ENCODE results near the gene CAMK2D.

CAMK2D gene

DNA sequence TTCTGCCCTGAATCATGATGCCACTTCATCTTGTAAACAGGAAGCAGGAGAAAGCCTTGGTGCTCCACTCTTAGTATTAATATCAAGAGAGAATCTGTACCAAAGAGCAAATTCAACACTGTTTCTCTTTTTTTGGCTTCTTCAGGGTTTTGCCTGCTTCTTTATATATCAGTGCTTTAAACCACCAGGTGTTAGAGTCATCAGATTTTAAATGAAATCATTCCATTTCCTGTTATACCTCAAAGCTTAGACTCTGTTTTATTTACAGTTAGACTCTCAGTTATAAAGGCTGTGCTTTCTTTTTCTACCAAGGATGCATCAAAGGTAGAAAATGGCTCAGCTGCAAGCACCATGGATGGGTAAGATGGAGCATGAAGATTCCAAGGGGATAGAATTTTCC, 350.9 kb downstream of the CAMK2D start:
- Histone ChIP-seq H3K4me1 (ENCODE audit: control insufficient read depth in 1 of 2, insufficient read depth in 2 of 2, low read length in 2 of 2) (no peaks in the 10 kb centered on the region), H3K9ac (ENCODE audit: low read depth in 1 of 2, low read length in 2 of 2) (no peak overlapping the region), H3K36me3 (ENCODE audit: control insufficient read depth in 1 of 2, insufficient read depth in 2 of 2, low read length in 2 of 2) (no peaks in the 10 kb centered on the region), H3K9me3 (ENCODE audit: control insufficient read depth in 1 of 2, low read length in 2 of 2) (no peaks in the 10 kb centered on the region), H3K4me3 (ENCODE audit: low read depth in 1 of 2, low read length in 2 of 2) (no peak overlapping the region), H3K27me3 (ENCODE audit: control insufficient read depth in 1 of 2, insufficient read depth in 2 of 2, low read length in 2 of 2) (no peaks in the 10 kb centered on the region), H3K27ac (ENCODE audit: low read depth, low read length) (no peak overlapping the region)

DNA sequence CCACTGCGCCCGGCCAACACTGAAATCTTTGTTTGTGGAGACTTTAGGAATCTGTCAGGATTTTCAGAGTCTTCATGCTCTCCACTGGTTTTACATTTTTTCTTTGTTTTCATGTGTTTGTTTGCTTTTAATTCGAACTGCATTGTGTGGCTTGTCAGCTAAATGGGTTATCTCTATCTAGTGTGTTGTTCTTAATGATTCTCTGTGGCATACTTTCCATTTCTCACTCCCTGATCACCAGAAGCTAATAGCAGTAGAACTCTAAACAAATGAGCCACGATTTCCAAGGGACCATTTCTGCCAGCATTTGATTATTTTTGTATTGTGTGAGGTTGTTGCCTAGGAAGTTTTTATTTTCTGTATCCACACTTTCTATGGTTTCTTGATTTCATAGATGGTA, 352.4 kb downstream of the CAMK2D start:
- no peak overlapping the region for H3K9ac ChIP-seq (ENCODE audit: low read depth in 1 of 2, low read length in 2 of 2)
- no peak overlapping the region for H3K4me3 ChIP-seq (ENCODE audit: low read depth in 1 of 2, low read length in 2 of 2)
- H3K27me3 ChIP-seq (ENCODE audit: control insufficient read depth in 1 of 2, insufficient read depth in 2 of 2, low read length in 2 of 2): no peaks in the 10 kb centered on the region
- no peaks in the 10 kb centered on the region for H3K9me3 ChIP-seq (ENCODE audit: control insufficient read depth in 1 of 2, low read length in 2 of 2)
- H3K4me1 ChIP-seq (ENCODE audit: control insufficient read depth in 1 of 2, insufficient read depth in 2 of 2, low read length in 2 of 2): no peaks in the 10 kb centered on the region
- H3K27ac ChIP-seq (ENCODE audit: low read depth, low read length): no peak overlapping the region
- H3K36me3 ChIP-seq (ENCODE audit: control insufficient read depth in 1 of 2, insufficient read depth in 2 of 2, low read length in 2 of 2): no peaks in the 10 kb centered on the region

- no peaks in the 10 kb centered on the region for H3K9me3 ChIP-seq (ENCODE audit: control insufficient read depth in 1 of 2, low read length in 2 of 2)
- H3K4me1 ChIP-seq (ENCODE audit: control insufficient read depth in 1 of 2, insufficient read depth in 2 of 2, low read length in 2 of 2): no peaks in the 10 kb centered on the region
- no peak overlapping the region for H3K4me3 ChIP-seq (ENCODE audit: low read depth in 1 of 2, low read length in 2 of 2)
- H3K27ac ChIP-seq (ENCODE audit: low read depth, low read length): no peak overlapping the region
- H3K9ac ChIP-seq (ENCODE audit: low read depth in 1 of 2, low read length in 2 of 2): no peak overlapping the region
- H3K36me3 ChIP-seq (ENCODE audit: control insufficient read depth in 1 of 2, insufficient read depth in 2 of 2, low read length in 2 of 2): no peaks in the 10 kb centered on the region
- H3K27me3 ChIP-seq (ENCODE audit: control insufficient read depth in 1 of 2, insufficient read depth in 2 of 2, low read length in 2 of 2): no peaks in the 10 kb centered on the region
Observed at GRCh38 chr4:113407409-113407808, 354.1 kb downstream of the CAMK2D start.

- Histone ChIP-seq H3K36me3 (ENCODE audit: control insufficient read depth in 1 of 2, insufficient read depth in 2 of 2, low read length in 2 of 2) (no peaks in the 10 kb centered on the region), H3K27me3 (ENCODE audit: control insufficient read depth in 1 of 2, insufficient read depth in 2 of 2, low read length in 2 of 2) (no peaks in the 10 kb centered on the region), H3K9me3 (ENCODE audit: control insufficient read depth in 1 of 2, low read length in 2 of 2) (no peaks in the 10 kb centered on the region), H3K27ac (ENCODE audit: low read depth, low read length) (no peak overlapping the region), H3K4me1 (ENCODE audit: control insufficient read depth in 1 of 2, insufficient read depth in 2 of 2, low read length in 2 of 2) (no peaks in the 10 kb centered on the region), H3K9ac (ENCODE audit: low read depth in 1 of 2, low read length in 2 of 2) (no peak overlapping the region), H3K4me3 (ENCODE audit: low read depth in 1 of 2, low read length in 2 of 2) (no peak overlapping the region)
Observed at GRCh38 chr4:113406723-113407016, 354.9 kb downstream of the CAMK2D start.

GRCh38 chr4:113405874-113406722, 355.4 kb downstream of the CAMK2D start:
- no peaks in the 10 kb centered on the region for H3K4me1 ChIP-seq (ENCODE audit: control insufficient read depth in 1 of 2, insufficient read depth in 2 of 2, low read length in 2 of 2)
- no peaks in the 10 kb centered on the region for H3K36me3 ChIP-seq (ENCODE audit: control insufficient read depth in 1 of 2, insufficient read depth in 2 of 2, low read length in 2 of 2)
- H3K27ac ChIP-seq (ENCODE audit: low read depth, low read length): no peak overlapping the region
- H3K9ac ChIP-seq (ENCODE audit: low read depth in 1 of 2, low read length in 2 of 2): no peak overlapping the region
- H3K9me3 ChIP-seq (ENCODE audit: control insufficient read depth in 1 of 2, low read length in 2 of 2): no peaks in the 10 kb centered on the region
- H3K27me3 ChIP-seq (ENCODE audit: control insufficient read depth in 1 of 2, insufficient read depth in 2 of 2, low read length in 2 of 2): no peaks in the 10 kb centered on the region
- H3K4me3 ChIP-seq (ENCODE audit: low read depth in 1 of 2, low read length in 2 of 2): no peak overlapping the region

DNA sequence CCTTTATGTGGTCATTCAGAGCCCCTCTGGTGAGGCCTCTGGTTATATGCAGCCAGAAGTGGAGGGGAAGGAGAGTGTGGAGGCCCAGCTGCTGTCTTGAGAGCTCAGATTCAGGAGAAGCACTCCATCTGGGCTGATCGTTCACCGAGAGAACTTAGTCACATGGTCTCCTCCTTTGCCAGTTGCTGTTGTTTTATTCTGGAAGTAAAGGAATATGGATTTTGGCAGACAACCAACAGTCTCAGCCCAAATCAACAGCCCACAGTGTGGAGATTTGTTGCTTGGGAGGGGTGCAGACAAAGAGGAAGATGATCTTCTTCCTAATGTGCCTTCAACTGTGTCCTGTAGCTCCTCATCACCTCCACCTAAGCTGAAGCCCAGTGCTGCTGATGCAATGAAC, 356.7 kb downstream of the CAMK2D start:
- no peaks in the 10 kb centered on the region for H3K36me3 ChIP-seq (ENCODE audit: control insufficient read depth in 1 of 2, insufficient read depth in 2 of 2, low read length in 2 of 2)
- no peaks in the 10 kb centered on the region for H3K27me3 ChIP-seq (ENCODE audit: control insufficient read depth in 1 of 2, insufficient read depth in 2 of 2, low read length in 2 of 2)
- no peak overlapping the region for H3K4me3 ChIP-seq (ENCODE audit: low read depth in 1 of 2, low read length in 2 of 2)
- no peak overlapping the region for H3K9ac ChIP-seq (ENCODE audit: low read depth in 1 of 2, low read length in 2 of 2)
- no peak overlapping the region for H3K27ac ChIP-seq (ENCODE audit: low read depth, low read length)
- H3K4me1 ChIP-seq (ENCODE audit: control insufficient read depth in 1 of 2, insufficient read depth in 2 of 2, low read length in 2 of 2): no peaks in the 10 kb centered on the region
- H3K9me3 ChIP-seq (ENCODE audit: control insufficient read depth in 1 of 2, low read length in 2 of 2): no peaks in the 10 kb centered on the region

- no peak overlapping the region for H3K9ac ChIP-seq (ENCODE audit: low read depth in 1 of 2, low read length in 2 of 2)
- no peaks in the 10 kb centered on the region for H3K4me1 ChIP-seq (ENCODE audit: control insufficient read depth in 1 of 2, insufficient read depth in 2 of 2, low read length in 2 of 2)
- H3K36me3 ChIP-seq (ENCODE audit: control insufficient read depth in 1 of 2, insufficient read depth in 2 of 2, low read length in 2 of 2): no peaks in the 10 kb centered on the region
- no peaks in the 10 kb centered on the region for H3K27me3 ChIP-seq (ENCODE audit: control insufficient read depth in 1 of 2, insufficient read depth in 2 of 2, low read length in 2 of 2)
- H3K9me3 ChIP-seq (ENCODE audit: control insufficient read depth in 1 of 2, low read length in 2 of 2): no peaks in the 10 kb centered on the region
- no peak overlapping the region for H3K27ac ChIP-seq (ENCODE audit: low read depth, low read length)
- no peak overlapping the region for H3K4me3 ChIP-seq (ENCODE audit: low read depth in 1 of 2, low read length in 2 of 2)
Observed at GRCh38 chr4:113404167-113404571, 357.4 kb downstream of the CAMK2D start.

All from duodenal mucosa (tissue), 2 donors.